Measurements from ENCODE around the gene NOTCH3. TPM values are rescaled to one million over a fixed set of nuclear protein-coding genes. Genes with fewer than 3 reads are reported as not detected.
A peak's percentile ranks its signal among the peaks of the same experiment; 100 is the strongest.

NOTCH3 gene
- total RNA-seq, 1 experiment from 2014 or later: 164 TPM

GRCh38 chr19:15216363-15216762 is 15.6 kb upstream of the NOTCH3 start:
- Histone ChIP-seq H3K9ac (ENCODE audit: extremely low read depth, insufficient read length, low read length) (no peak overlapping the region), H3K18ac (ENCODE audit: insufficient read length, low read depth, low read length) (no peak overlapping the region), H2BK20ac (ENCODE audit: low read depth, low read length, poor library complexity, severe bottlenecking) (no peak overlapping the region), H2AK5ac (ENCODE audit: insufficient read length, low read length) (no peak overlapping the region), H3K23me2 (ENCODE audit: insufficient read length, low read depth, low read length, poor library complexity, severe bottlenecking) (no peaks in the 10 kb centered on the region), H2BK5ac (ENCODE audit: insufficient read length, low read length) (no peak overlapping the region), H3K27ac (ENCODE audit: insufficient read length, low read depth, low read length) (no peak overlapping the region), H3K23ac (ENCODE audit: insufficient read length, low read depth, low read length) (no peak overlapping the region), H2BK15ac (ENCODE audit: low read depth, low read length) (no peak overlapping the region), H2BK12ac (ENCODE audit: insufficient read length, low read depth, low read length) (no peak overlapping the region), H2AFZ (ENCODE audit: low read length) (no peak overlapping the region), H3K79me1 (ENCODE audit: insufficient read depth, low read depth, low read length, poor library complexity, severe bottlenecking) (no peaks in the 10 kb centered on the region), H4K91ac (ENCODE audit: insufficient read length, low read depth, low read length) (no peak overlapping the region), H3K14ac (ENCODE audit: insufficient read depth, low read length) (no peak overlapping the region), H3T11ph (ENCODE audit: low read length) (no peak overlapping the region), H3K4ac (ENCODE audit: low read depth, low read length) (no peak overlapping the region), H3K56ac (ENCODE audit: insufficient read length, low read depth, low read length) (no peak overlapping the region), H3K9me3 (ENCODE audit: control insufficient read depth, low read depth, low read length) (no peaks in the 10 kb centered on the region), H3K4me2 (ENCODE audit: insufficient read depth, insufficient read length, low read length) (no peak overlapping the region), H3K27me3 (ENCODE audit: insufficient read depth, low read length) (no peaks in the 10 kb centered on the region), H2BK120ac (ENCODE audit: low read depth, low read length, poor library complexity, severe bottlenecking) (no peak overlapping the region), H4K8ac (replicated peaks; ENCODE audit: insufficient read length, low read depth, low read length) (no peak overlapping the region), H3K4me1 (ENCODE audit: insufficient read depth, low read length) (no peaks in the 10 kb centered on the region), H4K5ac (ENCODE audit: insufficient read length, low read depth, low read length) (no peak overlapping the region), H4K20me1 (ENCODE audit: control insufficient read depth, insufficient read depth, insufficient read length) (no peaks in the 10 kb centered on the region), H3K79me2 (ENCODE audit: insufficient read depth, low read length) (no peaks in the 10 kb centered on the region)
- Mint-ChIP-seq H3K9me3 (no peaks in the 10 kb centered on the region), H3K27ac (0 out of 7 replicates have a peak overlapping the region, but pooled peaks of 1 of the 3 experiments have one; percentile 70), H3K4me3 (no peak overlapping the region), H3K36me3 (ENCODE audit: insufficient read depth in 1 of 3, low read depth in 3 of 3) (no peaks in the 10 kb centered on the region), H3K27me3 (ENCODE audit: low read depth) (no peaks in the 10 kb centered on the region), H3K4me1 (0 out of 4 replicates have a peak, but pooled peaks cover 0 to 2% of the 10 kb centered on the region in 2 experiments)
- no peak for DNase-seq
- no peak for TF ChIP-seq CTCF (conservative IDR thresholded peaks at IDR 0.05)
- WGBS (ENCODE audit: extremely low coverage, insufficient read length, low lambda C conversion rate): no CpG with 5 or more reads among the region's 7 CpGs

Measured in H9 (cell line).